Measurements from ENCODE around the gene LEF1.

Gene LEF1

GRCh38 chr4:108168671-108169523 is at the start of gene LEF1:
LEF1 (minus strand) TSS chr4:108168932; CDS start chr4:108167767, 1,165 bp downstream.
- peak; percentile 74 for DNase-seq

GRCh38 chr4:108216510-108216909 is 47.8 kb upstream of the LEF1 start:
- no peak for DNase-seq

GRCh38 chr4:108215055-108215454 is 46.3 kb upstream of the LEF1 start:
- DNase-seq = no peak

GRCh38 chr4:108213723-108214122 is 45.0 kb upstream of the LEF1 start:
- no peak for DNase-seq

GRCh38 chr4:108213308-108213707 is 44.6 kb upstream of the LEF1 start:
- no peak for DNase-seq

GRCh38 chr4:108210989-108211835 is 42.5 kb upstream of the LEF1 start:
- DNase-seq = no peak

GRCh38 chr4:108209489-108209888 is 40.8 kb upstream of the LEF1 start:
- DNase-seq = no peak

GRCh38 chr4:108205859-108206258 is 37.1 kb upstream of the LEF1 start:
- no peak for DNase-seq

GRCh38 chr4:108204518-108204917 is 35.8 kb upstream of the LEF1 start:
- DNase-seq = no peak

- no peak for DNase-seq
Measured at GRCh38 chr4:108203377-108203776, 34.6 kb upstream of the LEF1 start.

- DNase-seq = no peak
Measured at GRCh38 chr4:108201774-108202173, 33.0 kb upstream of the LEF1 start.

GRCh38 chr4:108199881-108200280 is 31.1 kb upstream of the LEF1 start:
- no peak for DNase-seq

- DNase-seq = no peak
Measured at GRCh38 chr4:108193886-108194672, 25.3 kb upstream of the LEF1 start.

- no peak for DNase-seq
Measured at GRCh38 chr4:108192935-108193334, 24.2 kb upstream of the LEF1 start.

- DNase-seq = no peak
Measured at GRCh38 chr4:108192056-108192455, 23.3 kb upstream of the LEF1 start.

- DNase-seq = no peak
Measured at GRCh38 chr4:108191269-108191914, 22.7 kb upstream of the LEF1 start.

- no peak for DNase-seq
Measured at GRCh38 chr4:108188770-108189169, 20.0 kb upstream of the LEF1 start.

GRCh38 chr4:108185252-108185651 is 16.5 kb upstream of the LEF1 start:
- DNase-seq = no peak

- DNase-seq = no peak
Measured at GRCh38 chr4:108184453-108185049, 15.8 kb upstream of the LEF1 start.

- DNase-seq = no peak
Measured at GRCh38 chr4:108181704-108182103, 13.0 kb upstream of the LEF1 start.

- no peak for DNase-seq
Measured at GRCh38 chr4:108180513-108180912, 11.8 kb upstream of the LEF1 start.

- DNase-seq = no peak
Measured at GRCh38 chr4:108175966-108176365, 7.2 kb upstream of the LEF1 start.

Measured in stimulated activated CD4-positive, alpha-beta T cell treated with anti-CD3 and anti-CD28 coated beads, Interleukin-12 subunit alpha, Interleukin-12 subunit beta, amount 100 ng/mL, for 4 hours (primary cell).